HG02678 (cell line): ENCODE data around the gene CCDC187.
"Not testable (repeated sequence)": the region's sequence is repeated elsewhere in the genome, so short reads cannot be mapped to it uniquely, and the experiment has no call there.

Source experiments
- ATAC-seq: cut with Tn5 transposase; IDR thresholded peaks from one replicate; pipeline ENCODE4 v1.9.1; 2021; ENCODE audit warnings: mild to moderate bottlenecking, moderate library complexity; ENCODE audit not compliant: unreplicated experiment

The CCDC187 gene

GRCh38 chr9:136303825-136304416 lies at the start of gene CCDC187:
Gene CCDC187, minus strand, starts transcription at chr9:136304094. Its CDS starts 264 bp downstream, at chr9:136303830.
- no peak for ATAC-seq

GRCh38 chr9:136353088-136353487 lies 49.2 kb upstream of the CCDC187 start:
- no peak for ATAC-seq

- no peak for ATAC-seq
Measured at GRCh38 chr9:136352682-136353081, 48.8 kb upstream of the CCDC187 start.

GRCh38 chr9:136351868-136352267 lies 48.0 kb upstream of the CCDC187 start:
- ATAC-seq = not testable (repeated sequence)

- no peak for ATAC-seq
Measured at GRCh38 chr9:136351252-136351800, 47.4 kb upstream of the CCDC187 start.

DNA sequence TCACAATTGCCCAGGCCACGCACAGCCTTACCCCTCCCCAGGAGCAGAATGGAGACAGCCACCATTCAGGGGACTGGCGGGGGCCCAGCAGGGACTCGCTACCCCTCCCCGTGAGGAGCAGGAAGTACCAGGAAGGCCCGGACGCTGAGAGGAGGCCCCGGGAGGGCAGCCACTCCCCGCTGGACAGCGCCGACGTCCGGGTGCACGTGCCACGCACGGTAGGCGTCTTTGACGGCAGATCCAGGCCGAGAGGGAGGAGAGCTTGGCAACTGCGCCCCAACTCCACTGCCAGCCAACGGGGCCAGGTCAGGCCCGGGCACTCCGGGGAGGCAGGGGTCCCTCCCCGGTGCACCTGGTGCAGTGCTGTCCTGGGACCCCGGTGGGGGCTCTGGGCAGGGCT lies 45.7 kb upstream of the CCDC187 start:
- no peak for ATAC-seq

DNA sequence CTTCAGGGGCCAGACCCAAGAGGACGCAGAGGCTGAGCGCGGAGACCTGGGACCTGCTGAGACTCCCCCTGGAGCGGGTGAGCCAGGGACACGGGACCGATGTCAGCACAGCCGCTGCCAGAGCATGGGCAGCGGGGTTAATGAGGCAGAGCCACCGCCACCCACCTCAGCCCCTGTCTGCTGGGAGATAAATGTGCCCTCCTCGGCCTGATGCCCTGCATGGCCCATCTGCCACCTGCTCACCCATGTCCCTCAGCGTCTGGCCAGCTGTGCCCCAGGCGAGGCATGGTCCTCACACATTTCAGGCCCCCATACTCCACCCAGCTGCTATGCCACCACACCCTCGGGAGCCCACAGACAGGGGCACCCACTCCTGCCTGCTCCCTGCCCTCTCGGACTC lies 44.8 kb upstream of the CCDC187 start:
- no peak for ATAC-seq

- ATAC-seq = no peak
Measured at GRCh38 chr9:136347472-136348256, 43.8 kb upstream of the CCDC187 start.

DNA sequence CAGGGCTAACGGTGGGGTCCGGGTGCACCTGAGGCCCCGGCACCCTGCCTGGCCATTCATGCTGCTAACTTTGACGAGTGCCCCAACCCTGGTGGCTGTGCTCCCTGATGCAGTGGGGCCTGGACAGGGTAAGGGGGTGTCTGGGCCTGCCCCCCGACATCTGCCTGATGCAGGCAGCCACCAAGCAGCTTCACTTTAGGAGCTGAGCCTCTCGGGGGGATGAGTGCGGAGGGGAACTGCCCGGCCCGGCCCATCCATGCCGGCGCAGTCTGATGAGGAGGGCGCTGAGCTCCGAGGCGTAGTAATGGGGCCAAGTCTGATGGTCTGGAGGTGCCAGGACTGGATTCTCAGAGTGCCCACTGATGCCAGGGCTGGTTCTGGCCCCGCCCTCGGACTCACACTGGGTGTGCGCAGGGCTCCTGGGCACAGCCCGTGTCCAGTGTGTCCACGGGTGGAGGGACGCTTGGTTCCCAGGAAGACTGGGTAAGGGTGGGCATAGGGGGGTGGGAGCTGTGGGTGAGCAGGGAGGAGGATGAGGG lies 43.1 kb upstream of the CCDC187 start:
- no peak for ATAC-seq

GRCh38 chr9:136346157-136346481 lies 42.2 kb upstream of the CCDC187 start:
- ATAC-seq = no peak

- no peak for ATAC-seq
Measured at GRCh38 chr9:136345281-136346156, 41.6 kb upstream of the CCDC187 start.

GRCh38 chr9:136344544-136345280 lies 40.8 kb upstream of the CCDC187 start:
- ATAC-seq = no peak

DNA sequence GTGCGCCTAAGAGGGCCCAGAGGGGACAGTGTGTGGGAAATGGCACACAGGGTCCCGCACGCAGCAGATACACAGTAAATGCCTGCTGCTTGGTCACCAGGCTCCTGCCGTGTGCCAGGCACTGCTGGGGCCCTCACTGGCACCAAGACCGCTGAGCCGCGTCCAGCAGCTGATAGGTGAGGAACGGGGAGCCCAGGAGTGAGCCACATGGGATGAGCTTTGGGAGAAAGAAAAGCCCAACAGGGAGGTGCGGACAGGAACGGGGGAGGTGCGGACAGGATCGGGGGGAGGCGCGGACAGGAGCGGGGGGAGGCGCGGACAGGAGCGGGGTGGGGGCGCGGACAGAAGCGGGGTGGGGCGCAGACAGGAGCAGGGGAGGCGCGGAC lies 40.0 kb upstream of the CCDC187 start:
- ATAC-seq = no peak

GRCh38 chr9:136343121-136343883 lies 39.4 kb upstream of the CCDC187 start:
- no peak for ATAC-seq

- no peak for ATAC-seq
Measured at GRCh38 chr9:136342181-136343120, 38.6 kb upstream of the CCDC187 start.

GRCh38 chr9:136341769-136342168 lies 37.9 kb upstream of the CCDC187 start:
- ATAC-seq = no peak

DNA sequence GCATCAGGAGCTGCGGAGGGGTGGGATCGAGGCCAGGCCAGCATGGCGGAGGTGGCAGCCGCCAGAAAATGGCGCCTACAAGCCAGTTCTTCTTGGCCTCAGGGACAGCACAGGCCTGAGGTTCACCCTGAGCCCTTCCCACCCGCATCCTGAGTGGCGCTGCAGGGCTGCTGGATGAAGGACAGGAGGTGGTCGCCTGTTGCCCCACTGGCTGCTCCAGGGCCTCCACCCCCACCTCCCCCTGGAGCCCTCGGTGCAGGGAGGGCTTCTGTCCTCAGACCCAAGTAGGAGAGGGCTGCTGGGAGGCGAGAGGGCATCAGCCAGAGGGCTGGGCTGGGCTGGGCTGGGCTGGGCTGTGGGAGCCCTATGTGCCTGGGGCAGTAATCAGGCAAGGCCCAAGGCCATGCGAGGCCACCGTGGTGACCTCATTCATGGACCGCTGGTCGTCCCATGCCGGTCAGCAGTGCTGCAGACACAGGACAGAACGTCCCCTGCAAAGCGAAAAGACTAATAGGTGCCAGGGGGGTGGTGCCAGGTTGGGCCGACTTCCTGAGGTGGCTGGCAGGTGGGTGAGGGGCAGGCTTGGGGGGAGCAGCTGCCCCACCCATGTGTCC lies 37.3 kb upstream of the CCDC187 start:
- no peak for ATAC-seq

DNA sequence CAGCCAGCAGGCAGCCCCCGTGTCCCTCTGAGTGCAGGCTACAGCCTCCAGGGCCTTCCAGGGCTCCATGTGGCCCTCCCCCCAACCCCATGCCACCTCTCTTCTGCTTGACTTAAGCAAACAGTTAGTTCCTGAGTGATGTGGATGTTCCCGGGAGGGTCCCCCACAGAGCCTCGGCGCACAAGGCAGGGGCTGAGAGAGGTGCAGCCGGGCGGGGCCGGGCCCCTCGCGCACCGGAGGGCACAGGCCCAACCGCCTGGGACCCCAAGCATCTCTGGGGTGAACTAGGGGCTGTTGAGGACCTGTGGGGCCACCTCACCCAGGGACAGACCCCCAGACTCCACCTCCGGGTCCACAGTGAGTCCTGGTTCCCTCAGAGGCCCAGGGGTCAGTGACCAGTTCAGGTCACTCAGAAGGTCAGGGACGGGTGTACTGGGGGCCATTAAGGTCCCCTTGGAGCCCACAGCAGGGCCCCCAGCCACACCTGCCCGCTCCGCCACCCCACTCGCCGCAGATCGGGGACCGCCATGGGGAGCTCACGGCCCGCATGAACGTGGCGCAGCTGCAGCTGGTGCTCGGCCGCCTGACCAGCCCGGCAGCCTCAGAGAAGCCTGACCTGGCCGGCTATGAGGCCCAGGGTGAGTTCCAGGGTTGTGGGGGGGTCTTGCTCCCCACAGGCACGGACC lies 36.6 kb upstream of the CCDC187 start:
- no peak for ATAC-seq
